Activated T-cell treated with anti-CD3 and anti-CD28 coated beads for 4 hours (primary cell): ENCODE data around the gene TMEM267.
"Not testable (repeated sequence)": the region's sequence is repeated elsewhere in the genome, so short reads cannot be mapped to it uniquely, and the experiment has no call there.

Experiments
- DNase-seq: peaks from one replicate; pipeline ENCODE4 v3.0.0-alpha.2; 2020

TMEM267 gene

GRCh38 chr5:43441575-43441974, 42.1 kb downstream of the TMEM267 start:
- DNase-seq: not testable (repeated sequence)

DNA sequence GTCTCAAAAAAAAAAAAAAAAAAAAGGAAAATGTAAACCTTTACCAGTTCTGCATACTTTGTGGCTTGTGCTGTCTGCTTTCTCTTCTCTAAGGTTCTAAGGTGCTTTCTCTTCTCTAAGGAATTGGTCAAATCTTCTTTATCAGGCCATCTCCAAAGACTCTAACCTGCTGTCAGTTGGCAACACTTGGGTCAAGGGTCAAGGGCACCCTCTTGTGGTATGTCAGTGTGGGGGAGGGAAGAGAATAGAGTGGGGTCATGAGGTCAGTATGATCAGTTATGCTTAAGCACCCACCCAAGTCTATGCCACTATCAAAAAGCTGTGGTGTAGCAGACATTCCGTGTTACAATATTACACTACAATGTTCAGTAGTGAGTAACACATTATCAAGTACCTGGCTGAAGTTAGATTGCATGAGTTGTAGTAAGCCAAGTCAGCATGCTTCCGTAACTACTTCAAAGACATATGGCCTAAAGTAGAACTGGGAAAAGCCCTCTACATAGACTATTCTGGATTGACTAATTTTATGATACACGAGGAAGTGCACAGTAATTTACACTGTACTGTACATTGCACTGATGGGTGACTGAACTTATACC, 46.5 kb downstream of the TMEM267 start:
- no peak for DNase-seq

GRCh38 chr5:43433382-43433781, 50.3 kb downstream of the TMEM267 start:
- no peak for DNase-seq

- DNase-seq: no peak
These were observed 50.9 kb downstream of the TMEM267 start for GRCh38 chr5:43432486-43433375.

DNA sequence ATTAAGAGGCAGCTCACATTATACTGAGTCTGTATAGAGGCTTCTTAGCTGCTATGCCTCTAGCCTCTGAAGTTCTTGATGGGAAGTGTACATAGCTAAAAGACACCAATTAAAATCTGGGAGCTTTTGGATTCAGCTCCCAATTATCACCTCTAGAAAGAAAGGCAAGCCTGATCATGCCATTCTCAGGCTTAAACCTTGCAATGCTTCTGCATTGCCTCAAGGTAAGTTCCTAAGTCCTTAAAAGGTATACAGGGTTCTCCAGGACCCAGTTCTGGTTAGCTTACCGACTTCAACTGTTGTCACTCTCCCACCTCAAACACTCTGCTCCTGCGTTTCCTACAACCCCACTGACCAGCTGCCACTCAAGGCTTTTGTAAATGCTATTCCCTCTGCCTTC, 54.0 kb downstream of the TMEM267 start:
- DNase-seq: no peak

DNA sequence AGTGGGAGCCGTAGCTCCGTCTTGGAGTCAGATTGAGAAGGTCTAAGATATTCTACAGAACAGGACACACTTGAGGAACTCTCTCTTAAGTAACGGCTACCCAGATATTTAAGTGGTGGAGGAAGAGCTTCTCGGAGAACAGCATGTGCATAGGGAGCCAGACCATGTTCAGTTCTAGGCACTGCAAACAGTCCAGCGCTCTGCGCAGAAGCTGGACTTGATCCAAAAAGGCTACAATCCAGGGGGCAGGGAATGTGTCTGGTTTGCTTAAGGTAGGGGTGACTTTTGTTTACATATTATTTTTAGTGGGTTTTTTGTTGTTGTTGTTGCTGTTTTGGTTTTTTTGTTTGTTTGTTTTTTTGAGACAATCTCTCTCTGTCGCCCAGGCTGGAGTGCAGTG, 54.6 kb downstream of the TMEM267 start:
- no peak for DNase-seq

DNA sequence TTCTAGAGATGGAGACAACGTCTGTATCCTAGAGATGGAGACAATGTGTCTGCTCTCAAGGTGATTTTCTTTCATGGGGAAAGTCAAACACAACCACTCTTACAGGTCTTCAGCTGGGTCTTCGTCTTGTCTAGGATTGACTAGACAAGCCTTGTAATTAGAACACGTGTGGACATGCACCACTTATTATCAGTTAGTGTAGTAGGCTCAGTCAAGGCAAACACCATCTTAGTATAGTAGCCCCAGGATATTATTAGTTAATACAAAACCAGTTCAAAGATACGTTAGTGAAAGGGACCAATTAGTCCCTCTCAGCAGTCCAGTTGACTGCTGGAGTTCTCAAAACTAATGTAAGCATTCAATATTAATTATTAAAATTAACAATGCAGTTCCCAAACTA, 56.4 kb downstream of the TMEM267 start:
- DNase-seq: no peak

GRCh38 chr5:43425983-43426382, 57.7 kb downstream of the TMEM267 start:
- no peak for DNase-seq

- DNase-seq: not testable (repeated sequence)
These were observed 60.6 kb downstream of the TMEM267 start for GRCh38 chr5:43423086-43423485.

DNA sequence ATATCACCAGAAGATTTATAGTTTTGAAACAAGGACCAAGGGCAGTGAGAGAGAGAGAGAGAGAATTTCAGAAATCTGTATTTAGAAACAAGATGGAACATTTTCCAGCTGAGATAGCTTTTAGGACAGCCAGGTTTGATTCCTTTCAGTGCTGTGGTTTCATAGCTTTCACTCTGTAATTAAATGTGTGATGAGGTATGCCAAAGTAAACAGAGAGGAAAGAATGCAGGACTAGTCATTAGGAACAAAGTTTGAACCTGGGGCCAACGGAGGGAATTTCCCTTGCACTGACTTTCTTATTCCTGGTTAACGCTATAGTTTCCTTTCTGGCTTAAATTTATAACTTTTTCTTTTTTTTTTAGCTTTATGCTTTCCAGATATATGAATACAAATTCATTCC, 61.5 kb downstream of the TMEM267 start:
- DNase-seq: no peak

DNA sequence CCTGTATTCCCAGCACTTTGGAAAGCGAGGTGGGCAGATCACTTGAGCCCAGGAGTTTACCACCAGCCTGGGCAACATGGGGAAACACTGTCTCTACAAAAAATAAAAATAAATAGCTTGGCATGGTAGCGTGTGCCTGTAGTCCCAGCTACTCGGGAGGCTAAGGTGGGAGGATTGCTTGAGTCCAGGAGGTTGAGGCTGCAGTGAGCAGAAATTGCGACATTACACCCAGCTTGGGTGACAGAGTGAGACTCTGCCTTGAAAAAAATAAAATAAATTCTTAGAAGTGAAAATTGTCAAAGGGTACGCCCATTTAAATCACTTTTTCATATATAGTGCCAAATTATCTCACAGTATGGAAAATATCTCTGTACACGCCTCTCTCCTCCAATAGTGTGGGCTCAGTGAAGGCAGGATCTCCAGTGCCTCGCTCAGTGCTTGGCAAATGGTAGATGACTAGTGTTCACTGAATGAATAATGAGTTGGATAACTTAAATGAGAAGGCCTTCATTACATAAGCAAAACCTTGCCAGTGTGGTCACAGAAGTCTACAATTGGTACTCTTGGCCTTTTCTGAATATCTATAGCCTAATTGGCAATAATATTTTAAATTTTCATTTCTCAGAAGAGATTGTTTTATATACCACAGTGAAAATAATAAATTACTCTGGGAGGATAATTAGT, 62.1 kb downstream of the TMEM267 start:
- DNase-seq: no peak

- DNase-seq: no peak
These were observed 63.4 kb downstream of the TMEM267 start for GRCh38 chr5:43420241-43420640.

GRCh38 chr5:43418561-43418960, 65.1 kb downstream of the TMEM267 start:
- no peak for DNase-seq

GRCh38 chr5:43416803-43417394, 66.8 kb downstream of the TMEM267 start:
- DNase-seq: no peak

- no peak for DNase-seq
These were observed 67.5 kb downstream of the TMEM267 start for GRCh38 chr5:43415935-43416802.

DNA sequence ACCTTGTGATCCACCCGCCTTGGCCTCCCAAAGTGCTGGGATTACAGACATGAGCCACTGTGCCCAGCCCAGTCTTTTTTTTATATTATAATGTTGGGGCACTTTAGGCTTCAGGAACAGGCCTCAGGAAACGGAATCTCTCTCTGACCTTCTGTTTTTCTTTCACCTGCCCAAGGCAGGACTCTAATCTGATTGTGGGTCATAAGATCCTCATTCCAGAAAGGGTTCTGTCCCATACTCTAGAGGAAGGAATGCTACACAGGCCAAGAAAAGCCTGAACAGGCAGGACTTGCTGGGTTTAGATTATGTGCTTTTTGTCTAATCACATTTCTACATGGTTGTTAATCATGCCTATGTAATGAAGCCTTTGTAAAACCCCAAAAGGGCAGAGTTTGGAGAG, 69.7 kb downstream of the TMEM267 start:
- no peak for DNase-seq

- no peak for DNase-seq
These were observed 71.0 kb downstream of the TMEM267 start for GRCh38 chr5:43412644-43413043.

DNA sequence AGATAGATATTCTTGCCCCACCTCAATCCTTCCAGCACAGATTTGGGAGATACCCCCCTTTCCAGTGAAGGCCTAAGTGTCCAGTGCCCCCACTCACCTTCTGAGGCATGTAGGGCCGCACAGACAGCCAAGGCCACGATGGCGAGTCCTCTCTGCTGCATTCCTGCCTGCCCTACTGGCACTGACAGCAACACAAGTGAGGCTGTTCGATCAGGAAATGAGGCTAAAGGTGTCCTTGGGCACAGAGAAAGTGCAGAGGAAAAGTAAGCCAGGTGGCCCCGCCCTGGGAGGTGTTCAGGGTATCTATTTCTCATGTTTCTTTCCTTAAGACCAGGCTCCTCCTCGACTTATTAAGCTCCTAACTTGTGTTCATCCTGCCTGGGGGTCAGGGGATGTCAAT, 71.5 kb downstream of the TMEM267 start, which contains the start of gene CCL28:
Gene CCL28, minus strand, starts transcription at position 236 of the 400 bp plus-strand sequence. Its CDS starts 75 bp downstream, at position 161.
- DNase-seq: no peak

- DNase-seq: no peak
These were observed 72.2 kb downstream of the TMEM267 start for GRCh38 chr5:43411495-43411894.

- DNase-seq: no peak
These were observed 73.3 kb downstream of the TMEM267 start for GRCh38 chr5:43410414-43410813.

GRCh38 chr5:43409809-43410271, 73.8 kb downstream of the TMEM267 start:
- DNase-seq: no peak

DNA sequence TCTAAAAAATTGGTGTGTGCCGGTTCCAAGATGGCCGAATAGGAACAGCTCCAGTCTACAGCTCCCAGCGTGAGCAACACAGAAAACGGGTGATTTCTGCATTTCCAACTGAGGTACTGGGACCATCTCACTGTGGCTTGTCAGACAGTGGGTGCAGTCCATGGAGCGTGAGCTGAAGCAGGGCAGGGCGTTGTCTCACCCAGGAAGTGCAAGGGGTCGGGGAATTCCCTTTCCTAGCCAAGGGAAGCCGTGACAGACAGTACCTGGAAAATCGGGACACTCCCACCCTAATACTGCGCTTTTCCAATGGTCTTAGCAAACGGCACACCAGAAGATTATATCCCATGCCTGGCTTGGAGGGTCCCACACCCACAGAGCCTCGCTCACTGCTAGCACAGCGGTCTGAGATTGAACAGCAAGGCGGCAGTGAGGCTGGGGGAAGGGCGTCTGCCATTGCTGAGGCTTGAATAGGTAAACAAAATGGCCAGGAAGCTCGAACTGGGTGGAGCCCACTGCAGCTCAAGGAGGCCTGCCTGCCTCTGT, 81.1 kb downstream of the TMEM267 start:
- not testable (repeated sequence) for DNase-seq
